ENCODE data around the gene MTHFD1L.

The MTHFD1L gene

DNA sequence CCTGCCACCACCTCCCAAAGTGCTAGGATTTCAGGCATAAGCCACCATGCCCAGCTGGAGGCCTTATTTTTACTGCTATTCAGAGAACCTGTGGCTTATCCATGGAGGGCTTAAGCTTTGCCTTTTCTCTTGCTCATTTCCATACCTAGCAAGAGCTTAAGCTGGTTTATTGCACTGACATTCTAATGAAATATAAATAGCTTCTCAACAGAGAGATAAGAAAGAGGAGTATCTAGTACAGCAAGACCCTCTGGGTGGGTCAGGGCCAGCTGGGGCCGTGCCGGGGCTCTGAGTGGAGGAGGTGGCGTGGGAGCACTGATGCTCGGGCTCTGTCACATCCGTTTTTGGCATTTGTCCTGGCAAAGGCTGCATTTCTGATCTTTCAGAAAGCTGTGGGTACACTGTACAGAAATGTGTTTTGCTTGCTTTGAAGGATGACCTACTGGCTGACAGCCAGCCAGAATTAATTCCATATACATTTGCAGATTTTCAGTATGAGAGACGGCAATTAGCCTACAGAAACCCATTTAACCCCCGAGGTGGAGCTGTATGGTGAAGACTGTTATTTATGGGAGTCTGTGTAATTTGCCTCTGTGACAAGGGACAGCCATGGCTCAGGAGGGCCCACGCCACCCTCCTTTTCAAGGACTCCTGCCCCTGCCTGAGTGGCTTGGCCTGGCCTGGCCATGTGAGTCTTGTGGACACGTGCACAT is 192.7 kb downstream of the MTHFD1L start:
- Mint-ChIP-seq H3K4me1 (no peaks in the 10 kb centered on the region), H3K4me3 (no peak overlapping the region), H3K36me3 (peaks cover 6% of the 10 kb centered on the region), H3K9me3 (no peaks in the 10 kb centered on the region), H3K27me3 (no peaks in the 10 kb centered on the region), H3K27ac (no peak overlapping the region)

DNA sequence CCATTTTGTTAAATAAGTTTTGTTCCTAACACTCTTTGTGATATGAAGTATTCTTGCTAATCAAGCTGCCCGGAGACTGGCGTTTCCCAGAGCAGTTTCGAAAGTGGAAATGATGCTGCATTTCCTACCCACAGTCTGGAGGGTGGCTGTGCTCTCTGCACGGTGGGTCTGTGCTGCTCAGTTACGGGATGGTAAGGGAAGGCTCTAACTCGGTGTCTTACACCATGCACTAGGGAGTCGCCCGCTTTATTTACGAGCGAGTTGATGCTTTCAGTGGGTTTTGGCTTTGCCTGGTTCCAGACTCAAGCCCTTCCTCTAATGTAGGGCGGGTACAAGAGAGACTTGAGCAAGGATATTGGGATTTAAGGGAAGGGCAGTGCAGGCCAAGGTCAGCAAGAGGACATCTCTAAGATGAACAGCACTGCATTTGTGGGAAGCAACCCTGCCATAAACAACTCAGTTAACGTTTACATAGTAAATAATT is 194.2 kb downstream of the MTHFD1L start:
- peaks cover 7% of the 10 kb centered on the region for H3K36me3 Mint-ChIP-seq
- H3K9me3 Mint-ChIP-seq = no peaks in the 10 kb centered on the region
- no peaks in the 10 kb centered on the region for H3K4me1 Mint-ChIP-seq
- no peaks in the 10 kb centered on the region for H3K27me3 Mint-ChIP-seq
- no peak overlapping the region for H3K4me3 Mint-ChIP-seq
- H3K27ac Mint-ChIP-seq = no peak overlapping the region

DNA sequence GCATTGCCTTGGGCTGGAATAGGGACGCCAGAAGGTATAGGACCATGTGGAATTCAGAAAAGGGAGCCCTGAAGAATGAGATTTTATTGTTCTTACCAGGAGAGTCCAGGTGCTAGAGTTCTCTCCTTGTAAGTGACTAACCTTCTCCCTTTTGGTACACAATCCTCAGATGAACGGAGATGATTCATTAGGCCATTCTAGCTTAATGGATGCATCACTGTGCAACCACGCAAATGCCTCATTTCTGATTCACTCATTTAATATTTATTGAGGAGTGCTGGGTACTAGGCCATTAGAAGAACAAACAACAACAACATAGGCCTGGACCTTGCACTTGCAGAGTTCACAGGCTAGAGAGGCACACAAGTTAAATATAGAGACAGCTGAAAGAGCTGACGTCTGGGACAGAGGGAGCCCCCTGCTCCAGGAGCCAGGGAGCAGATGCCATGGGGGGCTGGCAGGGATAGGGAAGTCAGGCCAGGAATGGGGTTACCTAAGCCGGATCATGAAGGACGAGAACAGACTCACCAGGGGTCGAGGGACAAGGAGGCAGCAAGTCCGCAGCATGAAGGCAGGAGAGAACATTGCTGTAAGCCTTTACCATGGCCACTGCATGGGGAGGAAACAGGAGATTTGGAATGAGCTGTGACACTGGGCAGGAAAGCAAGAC is 194.7 kb downstream of the MTHFD1L start:
- no peaks in the 10 kb centered on the region for H3K4me1 Mint-ChIP-seq
- no peak overlapping the region for H3K27ac Mint-ChIP-seq
- no peaks in the 10 kb centered on the region for H3K9me3 Mint-ChIP-seq
- H3K27me3 Mint-ChIP-seq = no peaks in the 10 kb centered on the region
- no peak overlapping the region for H3K4me3 Mint-ChIP-seq
- peaks cover 6% of the 10 kb centered on the region for H3K36me3 Mint-ChIP-seq

DNA sequence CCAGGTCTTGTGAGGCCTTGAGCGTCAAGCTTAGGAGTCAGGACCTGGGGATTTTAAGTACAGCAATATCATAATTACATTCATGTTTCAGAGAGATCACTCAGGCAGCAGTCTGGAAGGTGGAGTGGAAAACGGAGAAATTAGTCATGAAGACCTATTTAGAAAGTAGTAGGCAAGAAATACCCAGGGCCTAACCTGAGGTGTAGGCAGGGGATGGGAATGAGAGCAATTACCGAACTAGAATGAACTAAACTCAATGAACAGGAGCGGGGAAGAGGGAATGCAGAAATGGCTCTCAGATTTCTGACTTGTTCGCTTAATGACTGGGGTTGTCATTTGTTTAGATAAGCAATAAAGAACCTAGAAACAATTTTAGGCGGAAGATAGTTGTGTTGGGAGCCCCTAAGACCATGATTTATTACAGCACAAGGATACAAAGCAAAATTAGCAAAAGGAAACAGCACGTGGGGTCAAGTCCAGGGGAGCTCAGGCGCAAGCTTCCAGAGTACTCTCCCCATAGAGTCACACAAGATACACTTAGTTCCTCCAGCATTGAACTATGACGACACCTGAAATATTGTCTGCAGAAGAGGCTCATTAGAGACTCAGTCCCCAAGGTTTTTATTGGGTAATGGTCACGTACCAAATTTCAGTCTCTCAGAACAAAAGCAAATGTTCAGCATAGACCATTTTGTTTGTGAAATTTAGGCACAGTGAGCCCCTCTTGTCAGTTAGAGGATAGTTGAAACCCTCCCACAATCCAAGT is 195.4 kb downstream of the MTHFD1L start:
- Mint-ChIP-seq H3K36me3 (peaks cover 10% of the 10 kb centered on the region), H3K4me1 (no peaks in the 10 kb centered on the region), H3K4me3 (no peak overlapping the region), H3K9me3 (no peaks in the 10 kb centered on the region), H3K27me3 (no peaks in the 10 kb centered on the region), H3K27ac (no peak overlapping the region)

DNA sequence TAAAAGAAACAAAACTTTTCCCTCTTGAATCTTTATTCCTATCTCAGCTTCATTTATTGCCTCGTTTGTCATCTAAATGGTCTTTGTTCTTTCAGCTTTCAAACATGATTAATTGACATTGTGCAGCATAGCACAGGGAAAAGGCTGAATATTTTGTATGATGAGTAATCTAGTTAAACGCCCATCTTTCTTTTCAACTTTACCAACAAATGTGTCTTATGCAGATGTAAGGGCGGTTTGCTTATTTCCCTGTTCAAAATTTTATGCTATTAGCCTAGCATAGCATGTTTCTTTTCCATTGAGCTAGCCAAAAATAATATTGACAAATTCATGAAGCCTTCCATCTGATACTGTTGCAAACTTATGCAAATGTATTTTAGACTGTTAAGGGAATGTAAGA is 197.8 kb downstream of the MTHFD1L start:
- no peak overlapping the region for H3K27ac Mint-ChIP-seq
- H3K27me3 Mint-ChIP-seq = no peaks in the 10 kb centered on the region
- peaks cover 12% of the 10 kb centered on the region for H3K36me3 Mint-ChIP-seq
- H3K4me3 Mint-ChIP-seq = no peak overlapping the region
- no peaks in the 10 kb centered on the region for H3K9me3 Mint-ChIP-seq
- no peaks in the 10 kb centered on the region for H3K4me1 Mint-ChIP-seq

DNA sequence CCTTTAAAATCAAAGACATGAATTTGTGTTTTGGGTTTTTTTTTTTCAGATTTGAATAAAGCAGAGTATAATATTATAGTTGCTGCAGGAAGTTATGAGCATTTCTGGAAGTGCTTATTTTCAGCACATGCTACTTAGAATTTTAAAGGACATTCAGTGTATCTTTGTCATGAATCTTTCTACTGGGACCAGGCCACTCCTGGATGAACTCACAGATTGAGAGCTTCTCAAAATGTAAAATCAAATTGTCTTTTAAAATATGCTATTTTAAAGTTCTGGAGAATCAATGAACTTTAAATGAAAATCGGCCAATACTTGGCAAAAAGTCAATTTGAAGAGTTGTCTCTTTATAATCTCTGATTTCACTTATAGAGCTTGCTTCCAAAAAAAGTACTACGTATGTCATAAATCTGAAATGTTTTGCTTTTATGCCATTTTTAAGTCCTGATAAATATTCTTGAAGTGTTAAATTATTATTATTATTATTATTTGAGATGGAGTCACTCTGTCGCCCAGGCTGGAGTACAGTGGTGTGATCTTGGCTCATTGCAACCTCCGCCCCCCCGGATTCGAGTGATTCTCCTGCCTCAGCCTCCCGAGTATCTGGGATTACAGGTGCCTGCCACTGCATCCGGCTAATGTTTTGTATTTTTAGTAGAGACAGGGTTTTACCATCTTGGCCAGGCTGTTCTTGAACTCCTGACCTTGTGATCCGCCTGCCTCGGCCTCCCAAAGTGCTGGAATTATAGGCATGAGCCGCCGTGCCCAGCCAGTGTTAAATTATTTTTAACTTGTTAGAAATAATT is 198.5 kb downstream of the MTHFD1L start:
- Mint-ChIP-seq H3K36me3 (peaks cover 12% of the 10 kb centered on the region), H3K4me3 (no peak overlapping the region), H3K27ac (no peak overlapping the region), H3K27me3 (no peaks in the 10 kb centered on the region), H3K4me1 (no peaks in the 10 kb centered on the region), H3K9me3 (no peaks in the 10 kb centered on the region)

DNA sequence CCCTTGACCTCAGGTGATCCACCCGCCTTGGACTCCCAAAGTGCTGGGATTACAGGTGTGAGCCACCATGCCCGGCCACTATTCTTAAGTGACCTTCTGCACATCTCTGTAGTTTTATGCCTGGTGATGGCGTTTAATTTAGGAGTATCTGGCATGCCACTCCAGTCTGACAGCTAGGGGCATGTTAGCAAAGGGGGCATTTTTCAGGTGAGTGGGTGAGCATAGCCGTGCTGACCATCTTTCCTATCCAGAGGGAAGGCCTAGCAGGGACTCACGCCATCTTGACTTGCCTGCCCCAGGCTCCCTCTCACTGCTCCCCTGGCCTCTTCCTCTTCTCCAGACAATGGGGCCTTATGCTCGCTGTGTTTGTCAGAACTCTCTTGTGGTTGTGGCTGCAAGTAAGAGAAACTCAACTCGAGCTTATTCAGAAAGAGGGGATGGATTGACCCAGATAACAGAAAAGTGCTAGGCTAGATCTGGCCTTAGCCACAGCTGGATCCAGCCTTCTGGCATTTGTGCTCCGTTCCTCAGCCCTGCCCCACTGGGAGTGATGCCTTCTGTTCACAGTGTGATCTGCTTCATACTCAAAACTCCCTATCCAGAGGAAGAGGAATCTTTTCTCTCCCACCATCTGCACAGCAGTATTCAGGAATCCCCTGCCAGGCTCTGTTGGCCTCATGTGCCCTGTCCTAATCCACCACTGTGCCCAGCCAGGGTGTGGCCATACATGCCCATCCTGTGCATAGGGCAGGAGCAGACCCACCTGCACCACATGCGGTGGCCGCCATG is 199.7 kb downstream of the MTHFD1L start:
- Mint-ChIP-seq H3K27ac (no peak overlapping the region), H3K9me3 (no peaks in the 10 kb centered on the region), H3K4me3 (no peak overlapping the region), H3K4me1 (no peaks in the 10 kb centered on the region), H3K36me3 (peaks cover 19% of the 10 kb centered on the region), H3K27me3 (no peaks in the 10 kb centered on the region)

DNA sequence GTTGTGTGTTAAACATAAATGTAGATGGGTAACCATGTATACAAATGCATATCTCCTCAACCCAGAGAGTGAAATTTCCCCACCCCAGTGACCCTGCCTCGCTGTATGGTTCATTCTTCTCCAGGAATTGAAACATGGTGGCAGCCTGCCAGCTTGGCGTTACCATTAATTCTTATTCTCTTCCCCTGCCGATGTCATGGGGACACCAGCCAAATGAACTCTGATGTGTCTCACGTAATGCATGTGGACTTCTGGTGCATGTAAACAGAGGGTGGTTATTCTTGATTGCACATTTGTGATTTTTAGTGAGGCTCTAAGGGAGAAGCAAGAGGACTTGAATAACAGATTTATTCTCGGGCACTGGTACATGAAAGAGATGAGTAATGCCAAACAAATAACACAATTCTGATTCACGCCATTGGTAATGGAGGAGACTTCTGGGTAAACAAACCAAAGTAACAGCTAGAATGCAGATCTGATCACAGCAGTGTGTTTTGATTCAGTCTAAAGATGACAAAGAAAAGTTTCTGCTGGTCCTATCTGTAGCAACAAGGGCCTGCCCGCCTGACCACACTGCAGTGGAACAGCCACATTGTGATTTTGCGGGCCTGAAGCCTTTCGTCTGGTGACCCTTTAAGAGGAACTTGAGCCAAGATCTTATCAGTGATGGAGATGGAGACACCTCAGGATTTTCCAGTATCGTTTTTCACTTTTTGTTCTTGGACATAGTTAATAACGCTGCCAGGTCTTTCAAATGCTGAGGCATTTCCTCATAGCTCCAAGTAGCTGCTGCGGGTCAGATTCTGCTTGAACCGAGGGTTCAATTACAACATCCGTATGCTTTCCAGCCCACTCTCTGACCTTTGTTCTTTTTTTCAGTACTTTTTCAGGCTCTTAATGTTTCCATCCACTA is 202.4 kb downstream of the MTHFD1L start:
- Mint-ChIP-seq H3K9me3 (no peaks in the 10 kb centered on the region), H3K4me1 (no peaks in the 10 kb centered on the region), H3K27ac (no peak overlapping the region), H3K4me3 (no peak overlapping the region), H3K36me3 (peaks cover 34% of the 10 kb centered on the region), H3K27me3 (no peaks in the 10 kb centered on the region)

DNA sequence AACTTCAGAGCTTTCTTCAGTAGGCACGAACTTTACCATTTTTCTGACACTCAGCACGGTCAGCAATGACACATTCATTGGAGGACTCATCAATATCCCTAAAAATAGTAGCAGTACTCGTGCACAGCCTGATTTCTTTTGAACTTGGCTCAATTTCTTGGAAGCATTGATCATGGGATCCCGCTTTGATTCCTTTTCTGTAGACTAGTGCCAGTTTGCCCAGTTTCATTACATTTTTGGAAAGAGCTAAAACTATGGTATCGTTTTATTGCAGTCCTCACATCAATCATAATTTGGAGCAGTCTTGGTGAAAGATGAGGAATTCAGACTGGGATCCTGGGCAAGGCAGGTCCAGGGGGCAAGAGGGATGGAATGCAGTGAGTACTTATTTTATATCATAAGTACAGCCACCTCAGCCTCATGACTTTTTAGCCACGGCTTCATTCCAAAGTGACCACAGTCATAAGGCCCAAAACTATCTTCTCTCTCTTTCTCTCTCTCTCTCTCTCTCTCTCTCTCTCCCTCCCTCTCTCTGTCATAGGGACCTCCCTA is 203.3 kb downstream of the MTHFD1L start:
- peaks cover 7% of the 10 kb centered on the region for H3K9me3 Mint-ChIP-seq
- H3K27me3 Mint-ChIP-seq = no peaks in the 10 kb centered on the region
- H3K4me3 Mint-ChIP-seq = no peak overlapping the region
- H3K4me1 Mint-ChIP-seq = no peaks in the 10 kb centered on the region
- H3K36me3 Mint-ChIP-seq = peaks cover 39% of the 10 kb centered on the region
- H3K27ac Mint-ChIP-seq = no peak overlapping the region

DNA sequence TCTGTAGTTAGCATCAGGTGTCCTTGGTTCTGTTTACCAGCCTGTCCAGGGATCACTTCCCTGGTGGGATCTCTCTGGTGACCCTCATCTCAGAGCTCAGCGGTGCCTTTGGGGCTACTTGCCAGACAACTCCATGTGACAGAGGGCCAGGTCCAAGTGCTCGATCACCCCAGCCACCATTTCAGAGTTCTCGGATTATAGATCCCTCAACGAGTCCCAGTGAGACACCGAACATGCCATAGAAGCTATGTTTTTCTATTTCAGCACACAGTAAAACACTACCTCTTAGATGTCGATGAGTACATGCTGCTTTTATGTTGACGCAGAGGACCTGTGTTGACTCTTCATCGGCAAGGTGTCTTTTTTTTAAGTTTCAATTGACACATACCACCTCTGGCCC is 204.1 kb downstream of the MTHFD1L start:
- H3K4me3 Mint-ChIP-seq = no peak overlapping the region
- no peaks in the 10 kb centered on the region for H3K4me1 Mint-ChIP-seq
- peaks cover 40% of the 10 kb centered on the region for H3K36me3 Mint-ChIP-seq
- H3K27ac Mint-ChIP-seq = no peak overlapping the region
- no peaks in the 10 kb centered on the region for H3K27me3 Mint-ChIP-seq
- H3K9me3 Mint-ChIP-seq = peaks cover 10% of the 10 kb centered on the region

DNA sequence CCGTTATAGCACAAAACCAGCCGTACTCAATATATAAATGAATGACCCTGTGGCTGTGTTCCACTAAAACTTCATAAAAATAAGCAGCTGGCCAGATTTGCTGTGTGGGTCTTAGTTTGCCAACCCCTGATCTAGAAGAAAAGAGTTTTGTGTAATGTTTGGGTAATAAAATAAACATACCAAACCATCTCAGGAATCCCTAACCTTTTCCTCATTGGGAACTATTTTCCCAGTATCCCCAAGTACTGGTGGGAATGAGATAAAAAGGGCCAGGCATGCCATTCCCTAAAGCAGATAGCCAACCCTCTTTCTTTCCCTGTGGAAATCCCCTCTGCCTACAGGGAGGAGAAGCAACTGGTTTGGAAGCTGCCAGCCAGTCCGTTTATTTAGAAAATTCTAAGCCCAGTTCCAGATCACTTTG is 205.1 kb downstream of the MTHFD1L start:
- H3K27me3 Mint-ChIP-seq = no peaks in the 10 kb centered on the region
- no peak overlapping the region for H3K27ac Mint-ChIP-seq
- H3K4me3 Mint-ChIP-seq = no peak overlapping the region
- peaks cover 16% of the 10 kb centered on the region for H3K9me3 Mint-ChIP-seq
- peaks cover 41% of the 10 kb centered on the region for H3K36me3 Mint-ChIP-seq
- no peaks in the 10 kb centered on the region for H3K4me1 Mint-ChIP-seq

DNA sequence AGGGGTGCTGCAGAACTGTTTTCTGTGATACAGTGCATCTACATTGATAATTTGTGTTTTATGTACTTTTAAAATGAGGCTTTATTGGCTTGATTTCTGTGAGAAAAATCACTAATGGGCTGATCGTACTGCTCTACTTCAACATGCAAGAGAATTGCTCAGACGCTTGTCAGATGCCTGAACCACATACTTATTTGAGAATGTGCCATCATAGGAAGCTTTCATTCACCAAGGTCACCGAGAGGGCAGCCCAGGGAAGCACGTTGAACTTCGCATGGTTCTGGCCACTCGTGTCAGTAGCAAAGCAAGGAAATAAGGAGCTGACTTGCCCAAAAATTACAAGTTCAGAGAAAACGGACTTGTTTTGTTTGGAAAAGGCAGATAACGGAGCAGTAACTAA is 205.8 kb downstream of the MTHFD1L start:
- peak overlapping the region; percentile 3 for H3K27ac Mint-ChIP-seq
- no peak overlapping the region for H3K4me3 Mint-ChIP-seq
- peaks cover 16% of the 10 kb centered on the region for H3K9me3 Mint-ChIP-seq
- H3K4me1 Mint-ChIP-seq = no peaks in the 10 kb centered on the region
- no peaks in the 10 kb centered on the region for H3K27me3 Mint-ChIP-seq
- peaks cover 43% of the 10 kb centered on the region for H3K36me3 Mint-ChIP-seq

DNA sequence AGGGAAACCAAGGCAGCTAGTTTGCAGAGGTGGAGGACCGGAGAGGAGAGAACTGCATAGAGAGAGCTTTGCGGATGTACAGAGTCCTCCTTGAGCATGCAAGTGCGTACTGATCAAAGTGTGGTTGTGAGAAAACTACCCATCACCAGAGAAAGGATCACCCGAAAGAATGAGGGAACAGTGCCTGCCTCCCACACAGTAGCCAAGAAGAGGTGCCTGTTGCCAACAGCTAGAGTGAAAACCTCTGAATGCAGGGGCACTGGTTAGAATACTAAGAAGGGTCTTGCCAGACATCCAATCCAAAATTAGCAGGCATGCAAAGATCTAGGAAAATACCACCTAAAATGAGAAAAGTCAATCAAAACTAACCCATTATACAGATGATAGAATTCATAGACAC is 207.6 kb downstream of the MTHFD1L start:
- Mint-ChIP-seq H3K27ac (no peak overlapping the region), H3K36me3 (peaks cover 41% of the 10 kb centered on the region), H3K4me3 (no peak overlapping the region), H3K9me3 (peaks cover 16% of the 10 kb centered on the region), H3K27me3 (no peaks in the 10 kb centered on the region), H3K4me1 (no peaks in the 10 kb centered on the region)

DNA sequence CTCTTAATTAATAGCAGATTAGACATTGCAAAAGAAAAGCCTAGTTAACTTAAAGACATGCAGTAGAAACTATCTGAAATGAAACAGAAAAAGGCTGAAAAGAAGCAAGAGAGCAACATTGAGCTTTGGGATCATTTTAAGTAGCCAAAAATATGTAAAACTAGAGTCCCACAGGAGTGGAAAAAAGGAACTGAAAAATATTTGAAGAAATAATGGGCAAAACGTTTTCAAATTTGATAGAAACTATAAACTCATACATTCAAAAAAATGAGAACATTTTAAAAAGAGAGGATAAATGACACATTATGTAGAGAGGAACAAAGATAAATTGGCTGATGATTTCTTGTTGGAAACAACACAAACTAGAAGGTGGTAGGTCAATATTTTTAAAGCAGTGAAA is 208.2 kb downstream of the MTHFD1L start:
- Mint-ChIP-seq H3K9me3 (peaks cover 16% of the 10 kb centered on the region), H3K27me3 (no peaks in the 10 kb centered on the region), H3K4me1 (no peaks in the 10 kb centered on the region), H3K27ac (no peak overlapping the region), H3K36me3 (peaks cover 41% of the 10 kb centered on the region), H3K4me3 (no peak overlapping the region)
